GM23338 (cell line): ENCODE data around the gene GGT5.
"Not testable (repeated sequence)": the region's sequence is repeated elsewhere in the genome, so short reads cannot be mapped to it uniquely, and the experiment has no call there.

ENCODE experiments used
- EZH2phosphoT487 ChIP-seq: fragments of 200-600 bp; sonication (generic); IDR thresholded peaks from one replicate; pipeline ENCODE4 v1.8.1; 2018; ENCODE audit warnings: antibody characterized with exemption; ENCODE audit not compliant: unreplicated experiment
- TF ChIP-seq, protein P1 (sequence below), 2 experiments: fragments of 200-600 bp in 1 of 2; sonication (generic) in 1 of 2; conservative IDR thresholded peaks; 2 replicates each; pipeline versions ENCODE4 v1.5.1 to v1.6.1; 2016 to 2017; ENCODE audit warnings: antibody characterized with exemption in 2 of 2, low read depth in 2 of 2, mild to moderate bottlenecking in 2 of 2, moderate library complexity in 1 of 2

DNA sequence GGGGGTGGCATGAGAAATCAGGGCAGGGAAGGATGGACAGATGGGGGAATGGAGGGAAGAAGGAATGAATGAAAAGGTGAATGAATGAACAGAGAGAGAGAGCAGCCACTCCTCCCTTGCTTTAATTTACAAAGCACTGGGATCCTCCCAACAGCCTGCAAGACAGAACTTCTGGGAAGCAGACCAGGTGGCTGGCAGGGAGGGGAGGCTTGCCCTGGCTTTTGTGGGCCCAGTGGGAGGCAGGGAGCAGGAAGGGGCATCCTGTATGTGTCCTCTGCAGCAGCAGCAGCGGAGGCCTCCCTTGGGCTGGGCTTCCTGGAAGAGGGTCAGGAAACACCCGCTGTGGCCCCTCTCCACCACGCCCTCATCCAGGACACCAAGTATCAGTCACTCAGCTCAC, 1.5 kb downstream of the GGT5 start:
- TF ChIP-seq EZH2phosphoT487 = not testable (repeated sequence)
- TF ChIP-seq, protein P1, sequence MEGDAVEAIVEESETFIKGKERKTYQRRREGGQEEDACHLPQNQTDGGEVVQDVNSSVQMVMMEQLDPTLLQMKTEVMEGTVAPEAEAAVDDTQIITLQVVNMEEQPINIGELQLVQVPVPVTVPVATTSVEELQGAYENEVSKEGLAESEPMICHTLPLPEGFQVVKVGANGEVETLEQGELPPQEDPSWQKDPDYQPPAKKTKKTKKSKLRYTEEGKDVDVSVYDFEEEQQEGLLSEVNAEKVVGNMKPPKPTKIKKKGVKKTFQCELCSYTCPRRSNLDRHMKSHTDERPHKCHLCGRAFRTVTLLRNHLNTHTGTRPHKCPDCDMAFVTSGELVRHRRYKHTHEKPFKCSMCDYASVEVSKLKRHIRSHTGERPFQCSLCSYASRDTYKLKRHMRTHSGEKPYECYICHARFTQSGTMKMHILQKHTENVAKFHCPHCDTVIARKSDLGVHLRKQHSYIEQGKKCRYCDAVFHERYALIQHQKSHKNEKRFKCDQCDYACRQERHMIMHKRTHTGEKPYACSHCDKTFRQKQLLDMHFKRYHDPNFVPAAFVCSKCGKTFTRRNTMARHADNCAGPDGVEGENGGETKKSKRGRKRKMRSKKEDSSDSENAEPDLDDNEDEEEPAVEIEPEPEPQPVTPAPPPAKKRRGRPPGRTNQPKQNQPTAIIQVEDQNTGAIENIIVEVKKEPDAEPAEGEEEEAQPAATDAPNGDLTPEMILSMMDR (conservative IDR thresholded peaks at IDR 0.05; ENCODE audit: low read depth in 2 of 2) = not testable (repeated sequence)
